ENCODE results near the gene ANO6.

GRCh38 chr12:45208604-45209487 lies 7.0 kb upstream of the ANO6 start:
- no peak for TF ChIP-seq CTCF (IDR thresholded peaks at IDR 0.05 in 8 of 11, conservative IDR thresholded peaks at IDR 0.05 in 3 of 11)
- TF ChIP-seq POLR2AphosphoS5 (IDR thresholded peaks at IDR 0.05): no peak
